ENCODE data around the gene NSUN2.

The NSUN2 gene

GRCh38 chr5:6601271-6601670 lies 31.6 kb downstream of the NSUN2 start:
- H3K9me3 ChIP-seq (ENCODE audit: control insufficient read depth, insufficient read depth, low read length), result no peaks in the 10 kb centered on the region
- no peaks in the 10 kb centered on the region for H3K27me3 ChIP-seq (ENCODE audit: control insufficient read depth, insufficient read depth, low read length)
- H3K36me3 ChIP-seq (ENCODE audit: control insufficient read depth, insufficient read depth, low read length), result peaks cover 64% of the 10 kb centered on the region
- H3K4me3 ChIP-seq (ENCODE audit: low read depth, low read length), result no peak overlapping the region
- H3K9ac ChIP-seq (ENCODE audit: low read depth, low read length), result no peak overlapping the region
- H3K4me1 ChIP-seq (ENCODE audit: control insufficient read depth, insufficient read depth, low read length), result no peaks in the 10 kb centered on the region

- H3K9ac ChIP-seq (ENCODE audit: low read depth, low read length), result no peak overlapping the region
- no peak overlapping the region for H3K4me3 ChIP-seq (ENCODE audit: low read depth, low read length)
- no peaks in the 10 kb centered on the region for H3K9me3 ChIP-seq (ENCODE audit: control insufficient read depth, insufficient read depth, low read length)
- no peaks in the 10 kb centered on the region for H3K4me1 ChIP-seq (ENCODE audit: control insufficient read depth, insufficient read depth, low read length)
- peaks cover 52% of the 10 kb centered on the region for H3K36me3 ChIP-seq (ENCODE audit: control insufficient read depth, insufficient read depth, low read length)
- H3K27me3 ChIP-seq (ENCODE audit: control insufficient read depth, insufficient read depth, low read length), result no peaks in the 10 kb centered on the region
Measured at GRCh38 chr5:6599739-6600138, 33.1 kb downstream of the NSUN2 start.

GRCh38 chr5:6598351-6598900 lies 34.4 kb downstream of the NSUN2 start:
- H3K27me3 ChIP-seq (ENCODE audit: control insufficient read depth, insufficient read depth, low read length), result no peaks in the 10 kb centered on the region
- H3K9me3 ChIP-seq (ENCODE audit: control insufficient read depth, insufficient read depth, low read length), result no peaks in the 10 kb centered on the region
- H3K4me1 ChIP-seq (ENCODE audit: control insufficient read depth, insufficient read depth, low read length), result no peaks in the 10 kb centered on the region
- H3K9ac ChIP-seq (ENCODE audit: low read depth, low read length), result no peak overlapping the region
- no peak overlapping the region for H3K4me3 ChIP-seq (ENCODE audit: low read depth, low read length)
- H3K36me3 ChIP-seq (ENCODE audit: control insufficient read depth, insufficient read depth, low read length), result peaks cover 40% of the 10 kb centered on the region

GRCh38 chr5:6597557-6597956 lies 35.3 kb downstream of the NSUN2 start:
- H3K4me1 ChIP-seq (ENCODE audit: control insufficient read depth, insufficient read depth, low read length), result no peaks in the 10 kb centered on the region
- no peaks in the 10 kb centered on the region for H3K27me3 ChIP-seq (ENCODE audit: control insufficient read depth, insufficient read depth, low read length)
- no peaks in the 10 kb centered on the region for H3K9me3 ChIP-seq (ENCODE audit: control insufficient read depth, insufficient read depth, low read length)
- H3K36me3 ChIP-seq (ENCODE audit: control insufficient read depth, insufficient read depth, low read length), result peaks cover 37% of the 10 kb centered on the region
- no peak overlapping the region for H3K9ac ChIP-seq (ENCODE audit: low read depth, low read length)
- H3K4me3 ChIP-seq (ENCODE audit: low read depth, low read length), result no peak overlapping the region

- H3K36me3 ChIP-seq (ENCODE audit: control insufficient read depth, insufficient read depth, low read length), result peaks cover 27% of the 10 kb centered on the region
- H3K9me3 ChIP-seq (ENCODE audit: control insufficient read depth, insufficient read depth, low read length), result no peaks in the 10 kb centered on the region
- H3K4me3 ChIP-seq (ENCODE audit: low read depth, low read length), result no peak overlapping the region
- no peaks in the 10 kb centered on the region for H3K27me3 ChIP-seq (ENCODE audit: control insufficient read depth, insufficient read depth, low read length)
- H3K4me1 ChIP-seq (ENCODE audit: control insufficient read depth, insufficient read depth, low read length), result no peaks in the 10 kb centered on the region
- no peak overlapping the region for H3K9ac ChIP-seq (ENCODE audit: low read depth, low read length)
Measured at GRCh38 chr5:6596388-6596787, 36.5 kb downstream of the NSUN2 start.

- Histone ChIP-seq H3K36me3 (ENCODE audit: control insufficient read depth, insufficient read depth, low read length) (peaks cover 20% of the 10 kb centered on the region), H3K9me3 (ENCODE audit: control insufficient read depth, insufficient read depth, low read length) (no peaks in the 10 kb centered on the region), H3K9ac (ENCODE audit: low read depth, low read length) (no peak overlapping the region), H3K27me3 (ENCODE audit: control insufficient read depth, insufficient read depth, low read length) (no peaks in the 10 kb centered on the region), H3K4me1 (ENCODE audit: control insufficient read depth, insufficient read depth, low read length) (no peaks in the 10 kb centered on the region), H3K4me3 (ENCODE audit: low read depth, low read length) (no peak overlapping the region)
Measured at GRCh38 chr5:6595405-6595804, 37.4 kb downstream of the NSUN2 start.

- Histone ChIP-seq H3K4me3 (ENCODE audit: low read depth, low read length) (no peak overlapping the region), H3K9me3 (ENCODE audit: control insufficient read depth, insufficient read depth, low read length) (no peaks in the 10 kb centered on the region), H3K36me3 (ENCODE audit: control insufficient read depth, insufficient read depth, low read length) (peaks cover 11% of the 10 kb centered on the region), H3K4me1 (ENCODE audit: control insufficient read depth, insufficient read depth, low read length) (no peaks in the 10 kb centered on the region), H3K9ac (ENCODE audit: low read depth, low read length) (no peak overlapping the region), H3K27me3 (ENCODE audit: control insufficient read depth, insufficient read depth, low read length) (no peaks in the 10 kb centered on the region)
Measured at GRCh38 chr5:6594066-6594465, 38.8 kb downstream of the NSUN2 start.

GRCh38 chr5:6593148-6594016 lies 39.5 kb downstream of the NSUN2 start:
- H3K9me3 ChIP-seq (ENCODE audit: control insufficient read depth, insufficient read depth, low read length), result no peaks in the 10 kb centered on the region

GRCh38 chr5:6592601-6593000 lies 40.2 kb downstream of the NSUN2 start:
- no peak overlapping the region for H3K4me3 ChIP-seq (ENCODE audit: low read depth, low read length)
- H3K4me1 ChIP-seq (ENCODE audit: control insufficient read depth, insufficient read depth, low read length), result no peaks in the 10 kb centered on the region
- no peaks in the 10 kb centered on the region for H3K27me3 ChIP-seq (ENCODE audit: control insufficient read depth, insufficient read depth, low read length)
- no peak overlapping the region for H3K9ac ChIP-seq (ENCODE audit: low read depth, low read length)
- no peaks in the 10 kb centered on the region for H3K9me3 ChIP-seq (ENCODE audit: control insufficient read depth, insufficient read depth, low read length)
- H3K36me3 ChIP-seq (ENCODE audit: control insufficient read depth, insufficient read depth, low read length), result peaks cover 4% of the 10 kb centered on the region

More at GRCh38 chr5:6593148-6594016, 39.5 kb downstream of the NSUN2 start:
- H3K4me3 ChIP-seq (ENCODE audit: low read depth, low read length), result no peak overlapping the region
- no peak overlapping the region for H3K9ac ChIP-seq (ENCODE audit: low read depth, low read length)
- peaks cover 7% of the 10 kb centered on the region for H3K36me3 ChIP-seq (ENCODE audit: control insufficient read depth, insufficient read depth, low read length)
- H3K27me3 ChIP-seq (ENCODE audit: control insufficient read depth, insufficient read depth, low read length), result no peaks in the 10 kb centered on the region
- no peaks in the 10 kb centered on the region for H3K4me1 ChIP-seq (ENCODE audit: control insufficient read depth, insufficient read depth, low read length)

GRCh38 chr5:6591671-6592288 lies 41.1 kb downstream of the NSUN2 start:
- no peak overlapping the region for H3K9ac ChIP-seq (ENCODE audit: low read depth, low read length)
- H3K4me3 ChIP-seq (ENCODE audit: low read depth, low read length), result no peak overlapping the region
- no peaks in the 10 kb centered on the region for H3K4me1 ChIP-seq (ENCODE audit: control insufficient read depth, insufficient read depth, low read length)
- no peaks in the 10 kb centered on the region for H3K9me3 ChIP-seq (ENCODE audit: control insufficient read depth, insufficient read depth, low read length)
- no peaks in the 10 kb centered on the region for H3K27me3 ChIP-seq (ENCODE audit: control insufficient read depth, insufficient read depth, low read length)
- peaks cover 3% of the 10 kb centered on the region for H3K36me3 ChIP-seq (ENCODE audit: control insufficient read depth, insufficient read depth, low read length)

GRCh38 chr5:6590581-6590980 lies 42.3 kb downstream of the NSUN2 start:
- Histone ChIP-seq H3K36me3 (ENCODE audit: control insufficient read depth, insufficient read depth, low read length) (no peaks in the 10 kb centered on the region), H3K4me1 (ENCODE audit: control insufficient read depth, insufficient read depth, low read length) (no peaks in the 10 kb centered on the region), H3K9me3 (ENCODE audit: control insufficient read depth, insufficient read depth, low read length) (no peaks in the 10 kb centered on the region), H3K27me3 (ENCODE audit: control insufficient read depth, insufficient read depth, low read length) (no peaks in the 10 kb centered on the region), H3K4me3 (ENCODE audit: low read depth, low read length) (no peak overlapping the region), H3K9ac (ENCODE audit: low read depth, low read length) (no peak overlapping the region)

- H3K27me3 ChIP-seq (ENCODE audit: control insufficient read depth, insufficient read depth, low read length), result peaks cover 23% of the 10 kb centered on the region
- no peak overlapping the region for H3K9ac ChIP-seq (ENCODE audit: low read depth, low read length)
- H3K4me1 ChIP-seq (ENCODE audit: control insufficient read depth, insufficient read depth, low read length), result peaks cover 2% of the 10 kb centered on the region
- no peaks in the 10 kb centered on the region for H3K9me3 ChIP-seq (ENCODE audit: control insufficient read depth, insufficient read depth, low read length)
- H3K4me3 ChIP-seq (ENCODE audit: low read depth, low read length), result no peak overlapping the region
- H3K36me3 ChIP-seq (ENCODE audit: control insufficient read depth, insufficient read depth, low read length), result no peaks in the 10 kb centered on the region
Measured at GRCh38 chr5:6587171-6587570, 45.7 kb downstream of the NSUN2 start.
